HCT116 (cell line): ENCODE data around the gene PHF20. TPM values are rescaled to one million over a fixed set of nuclear protein-coding genes. Genes with fewer than 3 reads are reported as not detected.

Experiments
- ATAC-seq: fragments of 200-7000 bp; cut with Tn5 transposase; 2 replicates; pipeline ENCODE4 v1.9.1; 2020; ENCODE audit warnings: mild to moderate bottlenecking, moderate library complexity
- BruUV-seq: library from RNA; stranded (reverse); fragments of 400-500 nt; replicated peaks from 2 replicates; lab custom pipeline; 2021; lab: Mats Ljungman, UMichigan
- CTCF ChIA-PET: fragments of 300-600 bp; sonication (Branson Sonifier 250); formaldehyde crosslinking; loops from one replicate; lab custom pipeline; 2021; ENCODE audit warnings: antibody characterized with exemption; lab: Charles Lee
- POLR2A ChIA-PET: fragments of 300-600, 350-600 bp; sonication (Branson Sonifier 250); formaldehyde crosslinking; loops from one replicate; lab custom pipeline; 2021; ENCODE audit warnings: antibody characterized with exemption; lab: Charles Lee
- RAD21 ChIA-PET, 2 experiments: fragments of 300-600 bp; sonication (Branson Sonifier 250); formaldehyde crosslinking; loops; one replicate each; lab custom pipeline; 2023; ENCODE audit warnings: low total read pairs in 2 of 2; ENCODE audit not compliant: uncharacterized antibody in 2 of 2, unreplicated experiment in 2 of 2, low non-redundant PET in 1 of 2; lab: Charles Lee
- DNase-seq: peaks from one replicate; pipeline ENCODE4 v3.0.0-alpha.2; 2010; ENCODE audit warnings: low read depth, low spot score
- H2AFZ ChIP-seq: fragments of 200-600 bp; shearing (Covaris generic), sonication (generic); 2 replicates; pipeline ENCODE4 v1.6.1; 2017; ENCODE audit warnings: low read depth, mixed run types, mixed read lengths, antibody characterized with exemption, low read length; ENCODE audit not compliant: poor library complexity, severe bottlenecking
- H3K27ac ChIP-seq: 2 replicates; pipeline ENCODE4 v1.5.1; 2012; ENCODE audit warnings: low read depth, low read length
- H3K27me3 ChIP-seq: fragments of 200-600 bp; sonication (generic); 2 replicates; pipeline ENCODE4 v1.6.1; 2016; ENCODE audit warnings: mixed run types, low read length, mixed read lengths; ENCODE audit not compliant: insufficient read depth
- H3K36me3 ChIP-seq, 2 experiments: fragments of 200-500 bp in 1 of 2; fragments of 200-600 bp in 1 of 2; sonication (Bioruptor generic) in 1 of 2; sonication (generic) in 1 of 2; 2 replicates each; pipeline versions ENCODE4 v1.5.1 to v1.6.1; 2014 to 2016; ENCODE audit warnings: low read length in 2 of 2, inconsistent platforms in 1 of 2, mixed read lengths in 1 of 2, mixed run types in 1 of 2; ENCODE audit not compliant: insufficient read depth in 2 of 2, control insufficient read depth in 1 of 2
- H3K4me1 ChIP-seq, 2 experiments: fragments of 200-600 bp in 1 of 2; sonication (generic) in 1 of 2; 2 replicates each; pipeline versions ENCODE4 v1.5.1 to v1.6.1; 2012 to 2017; ENCODE audit warnings: low read length in 2 of 2, inconsistent platforms in 1 of 2, mild to moderate bottlenecking in 1 of 2, mixed read lengths in 1 of 2, mixed run types in 1 of 2, moderate library complexity in 1 of 2; ENCODE audit not compliant: insufficient read depth in 2 of 2, control insufficient read depth in 1 of 2
- H3K4me2 ChIP-seq: fragments of 200-600 bp; sonication (generic); 2 replicates; pipeline ENCODE4 v1.6.1; 2017; ENCODE audit warnings: mixed run types, low read length, mixed read lengths
- H3K4me3 ChIP-seq, 2 experiments: fragments of 200-600 bp in 1 of 2; sonication (generic) in 1 of 2; replicated peaks in 1 of 2; 2 replicates each; pipeline ENCODE4 v1.5.1; 2011 to 2016; ENCODE audit warnings: low read length in 2 of 2, control low read depth in 1 of 2, low read depth in 1 of 2, mild to moderate bottlenecking in 1 of 2, mixed read lengths in 1 of 2, mixed run types in 1 of 2
- H3K79me2 ChIP-seq: fragments of 200-600 bp; sonication (generic); 2 replicates; pipeline ENCODE4 v1.6.1; 2017; ENCODE audit warnings: mild to moderate bottlenecking, mixed run types, low read length, moderate library complexity, mixed read lengths; ENCODE audit not compliant: insufficient read depth
- H3K9ac ChIP-seq: fragments of 200-600 bp; sonication (generic); 2 replicates; pipeline ENCODE4 v1.6.1; 2016; ENCODE audit warnings: low read length, mixed read lengths
- H3K9me2 ChIP-seq: fragments of 200-600 bp; sonication (generic), shearing (Covaris generic); 2 replicates; pipeline ENCODE4 v1.6.1; 2017; ENCODE audit warnings: mixed run types, mild to moderate bottlenecking, moderate library complexity; ENCODE audit not compliant: insufficient read depth
- H3K9me3 ChIP-seq, 2 experiments: fragments of 200-500 bp in 1 of 2; fragments of 200-600 bp in 1 of 2; sonication (Bioruptor generic) in 1 of 2; sonication (generic) in 1 of 2; 2 replicates each; pipeline ENCODE4 v1.6.1; 2014 to 2017; ENCODE audit warnings: low read length in 2 of 2, mixed read lengths in 2 of 2, inconsistent platforms in 1 of 2, low read depth in 1 of 2, mild to moderate bottlenecking in 1 of 2, mixed run types in 1 of 2, moderate library complexity in 1 of 2; ENCODE audit not compliant: control insufficient read depth in 1 of 2, insufficient read depth in 1 of 2
- H4K20me1 ChIP-seq: fragments of 200-600 bp; sonication (generic), shearing (Covaris generic); 2 replicates; pipeline ENCODE4 v1.6.1; 2017; ENCODE audit warnings: mixed run types, mild to moderate bottlenecking, moderate library complexity; ENCODE audit not compliant: insufficient read depth
- EZH2 ChIP-seq: fragments of 200-600 bp; sonication (generic); IDR thresholded peaks from 2 replicates; pipeline ENCODE4 v1.6.1; 2017; ENCODE audit warnings: antibody characterized with exemption, mixed run types
- JUND ChIP-seq: IDR thresholded peaks from 2 replicates; pipeline ENCODE4 v1.6.1; 2012
- POLR2A ChIP-seq: IDR thresholded peaks from 2 replicates; pipeline ENCODE4 v1.7.0; 2011; ENCODE audit warnings: borderline replicate concordance; ENCODE audit not compliant: insufficient read depth, insufficient read length; ENCODE audit errors: extremely low read depth
- POLR2AphosphoS5 ChIP-seq: IDR thresholded peaks from 2 replicates; pipeline ENCODE4 v1.6.1; 2011; ENCODE audit warnings: mild to moderate bottlenecking, low read depth, low read length, moderate library complexity
- RAD21 ChIP-seq: IDR thresholded peaks from 2 replicates; pipeline ENCODE4 v1.6.1; 2012; ENCODE audit warnings: low read depth, mild to moderate bottlenecking
- SRF ChIP-seq: IDR thresholded peaks from 2 replicates; pipeline ENCODE4 v1.6.1; 2012; ENCODE audit warnings: low read depth
- YY1 ChIP-seq: IDR thresholded peaks from 2 replicates; pipeline ENCODE4 v1.6.1; 2011; ENCODE audit warnings: low read length, low read depth, moderate library complexity, mild to moderate bottlenecking; ENCODE audit not compliant: insufficient replicate concordance; ENCODE audit errors: extremely low read depth
- ZFX ChIP-seq: fragments of 450-650 bp; IDR thresholded peaks from 2 replicates; pipeline ENCODE4 v1.6.1; 2017
- intact Hi-C: fragments of 100-400 bp; cut with micrococcal nuclease; formaldehyde crosslinking; loops from 2 replicates; pipeline ENCODE4 v1.10.0; 2022
- total RNA-seq: library from RNA; stranded (reverse); gene quantifications from one replicate; pipeline ENCODE4 v1.2.1, GENCODE V29; 2021; ENCODE audit not compliant: unreplicated experiment
- TF ChIP-seq, protein P1 (sequence below): IDR thresholded peaks from 2 replicates; pipeline ENCODE4 v1.6.1; 2011; ENCODE audit warnings: mild to moderate bottlenecking, low read length, moderate library complexity; ENCODE audit not compliant: insufficient replicate concordance; ENCODE audit errors: extremely low read depth
- TF ChIP-seq, protein P2 (sequence below): IDR thresholded peaks from 2 replicates; pipeline ENCODE4 v1.6.1; 2012

PHF20 gene
- total RNA-seq, 1 experiment from 2014 or later, result 40.8 TPM

DNA sequence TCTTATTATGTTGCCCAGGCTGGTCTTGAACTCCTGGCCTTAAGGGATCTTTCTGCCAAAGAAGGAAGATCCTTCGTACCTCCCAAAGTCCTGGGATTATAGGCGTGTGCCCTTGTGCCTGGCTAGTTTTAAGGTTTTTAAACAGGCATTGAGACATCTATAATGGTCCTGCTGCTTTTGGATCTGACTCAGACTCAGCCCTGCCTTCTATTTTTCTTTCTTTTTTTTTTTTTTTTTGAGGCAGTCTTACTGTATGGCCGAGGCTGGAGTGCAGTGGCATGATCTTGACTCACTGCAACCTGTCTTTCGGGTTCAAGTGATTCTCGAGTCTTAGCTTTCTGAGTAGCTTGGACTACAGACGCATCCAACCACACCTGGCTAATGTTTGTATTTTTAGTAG is 73.7 kb downstream of the PHF20 start:
- Histone ChIP-seq H2AFZ (no peak overlapping the region), H3K27ac (no peak overlapping the region), H3K9me2 (no peaks in the 10 kb centered on the region), H3K9ac (no peak overlapping the region), H3K4me2 (no peak overlapping the region), H3K36me3 (peaks cover 0 to 9% of the 10 kb centered on the region in 2 experiments; a peak in 1 of 4 replicates), H3K79me2 (no peaks in the 10 kb centered on the region), H4K20me1 (no peaks in the 10 kb centered on the region), H3K4me1 (no peaks in the 10 kb centered on the region)
- ChIA-PET CTCF (no interaction called here), POLR2A (no interaction called here), RAD21 (no interaction called here)
- intact Hi-C loops, result no loop called here
- no peak for DNase-seq
- no TSS peak for BruUV-seq
- no peak for ATAC-seq
- TF ChIP-seq, protein P1, sequence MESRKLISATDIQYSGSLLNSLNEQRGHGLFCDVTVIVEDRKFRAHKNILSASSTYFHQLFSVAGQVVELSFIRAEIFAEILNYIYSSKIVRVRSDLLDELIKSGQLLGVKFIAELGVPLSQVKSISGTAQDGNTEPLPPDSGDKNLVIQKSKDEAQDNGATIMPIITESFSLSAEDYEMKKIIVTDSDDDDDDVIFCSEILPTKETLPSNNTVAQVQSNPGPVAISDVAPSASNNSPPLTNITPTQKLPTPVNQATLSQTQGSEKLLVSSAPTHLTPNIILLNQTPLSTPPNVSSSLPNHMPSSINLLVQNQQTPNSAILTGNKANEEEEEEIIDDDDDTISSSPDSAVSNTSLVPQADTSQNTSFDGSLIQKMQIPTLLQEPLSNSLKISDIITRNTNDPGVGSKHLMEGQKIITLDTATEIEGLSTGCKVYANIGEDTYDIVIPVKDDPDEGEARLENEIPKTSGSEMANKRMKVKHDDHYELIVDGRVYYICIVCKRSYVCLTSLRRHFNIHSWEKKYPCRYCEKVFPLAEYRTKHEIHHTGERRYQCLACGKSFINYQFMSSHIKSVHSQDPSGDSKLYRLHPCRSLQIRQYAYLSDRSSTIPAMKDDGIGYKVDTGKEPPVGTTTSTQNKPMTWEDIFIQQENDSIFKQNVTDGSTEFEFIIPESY, result no peak
- no peak for TF ChIP-seq POLR2A
- TF ChIP-seq ZFX, result no peak
- no peak for TF ChIP-seq POLR2AphosphoS5
- no peak for TF ChIP-seq RAD21
- no peak for TF ChIP-seq SRF
- TF ChIP-seq YY1, result no peak
- TF ChIP-seq, protein P2, sequence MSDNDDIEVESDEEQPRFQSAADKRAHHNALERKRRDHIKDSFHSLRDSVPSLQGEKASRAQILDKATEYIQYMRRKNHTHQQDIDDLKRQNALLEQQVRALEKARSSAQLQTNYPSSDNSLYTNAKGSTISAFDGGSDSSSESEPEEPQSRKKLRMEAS, result no peak
- TF ChIP-seq EZH2, result no peak
- no peak for TF ChIP-seq JUND
- TF ChIP-seq, all 23 proteins: peak for 0
- no peaks in the 10 kb centered on the region for H3K27me3 ChIP-seq
- no peak overlapping the region for H3K4me3 ChIP-seq
- peaks cover 0 to 8% of the 10 kb centered on the region in 2 experiments; a peak in 1 of 4 replicates for H3K9me3 ChIP-seq
